Loucy (cell line): Measurements from ENCODE around the gene CLTCL1.

Experiments used
- H2AFZ ChIP-seq: fragments of 200-600 bp; sonication (generic); 2 replicates; pipeline ENCODE4 v1.6.0; 2016; ENCODE audit warnings: antibody characterized with exemption, mild to moderate bottlenecking, low read length, moderate library complexity
- H3F3A ChIP-seq: fragments of 200-600 bp; 2 replicates; pipeline ENCODE4 v1.6.0; 2016; ENCODE audit warnings: antibody characterized with exemption, low read depth, mild to moderate bottlenecking
- H3K27me3 ChIP-seq: fragments of 200-600 bp; sonication (generic); 2 replicates; pipeline ENCODE4 v1.6.1; 2014; ENCODE audit warnings: low read length, mild to moderate bottlenecking; ENCODE audit not compliant: insufficient read depth, poor library complexity, severe bottlenecking
- H3K36me3 ChIP-seq: fragments of 200-600 bp; sonication (generic); 2 replicates; pipeline ENCODE4 v1.6.1; 2016; ENCODE audit warnings: low read length; ENCODE audit not compliant: insufficient read depth
- H3K4me1 ChIP-seq: fragments of 200-600 bp; sonication (generic); 2 replicates; pipeline ENCODE4 v1.5.1; 2014; ENCODE audit warnings: low read length, mild to moderate bottlenecking; ENCODE audit not compliant: insufficient read depth, poor library complexity, severe bottlenecking
- H3K4me2 ChIP-seq: fragments of 200-600 bp; sonication (generic); 2 replicates; pipeline ENCODE4 v1.6.0; 2014; ENCODE audit warnings: antibody characterized with exemption, low read length, low read depth, mild to moderate bottlenecking; ENCODE audit not compliant: poor library complexity, severe bottlenecking
- H3K4me3 ChIP-seq: fragments of 200-600 bp; sonication (generic); 2 replicates; pipeline ENCODE4 v1.5.1; 2014; ENCODE audit warnings: low read length, mild to moderate bottlenecking, mixed read lengths; ENCODE audit not compliant: poor library complexity, severe bottlenecking
- H3K79me2 ChIP-seq: fragments of 200-600 bp; sonication (generic); 2 replicates; pipeline ENCODE4 v1.6.1; 2014; ENCODE audit warnings: low read length; ENCODE audit not compliant: insufficient read depth
- H3K9ac ChIP-seq: fragments of 200-600 bp; sonication (generic); 2 replicates; pipeline ENCODE4 v1.6.0; 2014; ENCODE audit warnings: mild to moderate bottlenecking, low read depth, low read length, moderate library complexity; ENCODE audit not compliant: poor library complexity, severe bottlenecking
- H3K9me2 ChIP-seq: fragments of 200-600 bp; sonication (generic); replicated peaks from 2 replicates; pipeline ENCODE4 v1.6.1; 2016; ENCODE audit warnings: low read depth, low read length, mixed read lengths
- H3K9me3 ChIP-seq: fragments of 200-600 bp; sonication (generic); 2 replicates; pipeline ENCODE4 v1.6.1; 2014; ENCODE audit warnings: mild to moderate bottlenecking, antibody characterized with exemption, low read length, low read depth; ENCODE audit not compliant: insufficient read depth
- H4K20me1 ChIP-seq: fragments of 200-600 bp; sonication (generic); 2 replicates; pipeline ENCODE4 v1.6.0; 2014; ENCODE audit warnings: antibody characterized with exemption, low read length, mild to moderate bottlenecking; ENCODE audit not compliant: insufficient read depth, poor library complexity, severe bottlenecking
- EZH2phosphoT487 ChIP-seq: fragments of 200-600 bp; IDR thresholded peaks from 2 replicates; pipeline ENCODE4 v1.6.1; 2018; ENCODE audit warnings: antibody characterized with exemption, mild to moderate bottlenecking, moderate library complexity, borderline replicate concordance
- TF ChIP-seq, protein P1 (sequence below): fragments of 200-600 bp; sonication (generic); conservative IDR thresholded peaks from 2 replicates; pipeline ENCODE4 v1.5.1; 2014; ENCODE audit warnings: mild to moderate bottlenecking, antibody characterized with exemption, low read length

CLTCL1 gene

GRCh38 chr22:19133561-19133960, 158.0 kb downstream of the CLTCL1 start:
- H4K20me1 ChIP-seq = no peaks in the 10 kb centered on the region
- no peak overlapping the region for H3K4me3 ChIP-seq
- no peaks in the 10 kb centered on the region for H3K27me3 ChIP-seq
- H3K9me2 ChIP-seq = no peaks in the 10 kb centered on the region
- no peak overlapping the region for H3K4me2 ChIP-seq
- H3K9me3 ChIP-seq = no peaks in the 10 kb centered on the region
- H3K9ac ChIP-seq = no peak overlapping the region
- no peak overlapping the region for H2AFZ ChIP-seq
- H3K79me2 ChIP-seq = no peaks in the 10 kb centered on the region
- TF ChIP-seq EZH2phosphoT487 = no peak
- TF ChIP-seq, protein P1, sequence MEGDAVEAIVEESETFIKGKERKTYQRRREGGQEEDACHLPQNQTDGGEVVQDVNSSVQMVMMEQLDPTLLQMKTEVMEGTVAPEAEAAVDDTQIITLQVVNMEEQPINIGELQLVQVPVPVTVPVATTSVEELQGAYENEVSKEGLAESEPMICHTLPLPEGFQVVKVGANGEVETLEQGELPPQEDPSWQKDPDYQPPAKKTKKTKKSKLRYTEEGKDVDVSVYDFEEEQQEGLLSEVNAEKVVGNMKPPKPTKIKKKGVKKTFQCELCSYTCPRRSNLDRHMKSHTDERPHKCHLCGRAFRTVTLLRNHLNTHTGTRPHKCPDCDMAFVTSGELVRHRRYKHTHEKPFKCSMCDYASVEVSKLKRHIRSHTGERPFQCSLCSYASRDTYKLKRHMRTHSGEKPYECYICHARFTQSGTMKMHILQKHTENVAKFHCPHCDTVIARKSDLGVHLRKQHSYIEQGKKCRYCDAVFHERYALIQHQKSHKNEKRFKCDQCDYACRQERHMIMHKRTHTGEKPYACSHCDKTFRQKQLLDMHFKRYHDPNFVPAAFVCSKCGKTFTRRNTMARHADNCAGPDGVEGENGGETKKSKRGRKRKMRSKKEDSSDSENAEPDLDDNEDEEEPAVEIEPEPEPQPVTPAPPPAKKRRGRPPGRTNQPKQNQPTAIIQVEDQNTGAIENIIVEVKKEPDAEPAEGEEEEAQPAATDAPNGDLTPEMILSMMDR = no peak
- no peaks in the 10 kb centered on the region for H3F3A ChIP-seq
- H3K4me1 ChIP-seq = no peaks in the 10 kb centered on the region
- H3K36me3 ChIP-seq = peaks cover 6% of the 10 kb centered on the region; the same call in 1 of the 2 replicates

DNA sequence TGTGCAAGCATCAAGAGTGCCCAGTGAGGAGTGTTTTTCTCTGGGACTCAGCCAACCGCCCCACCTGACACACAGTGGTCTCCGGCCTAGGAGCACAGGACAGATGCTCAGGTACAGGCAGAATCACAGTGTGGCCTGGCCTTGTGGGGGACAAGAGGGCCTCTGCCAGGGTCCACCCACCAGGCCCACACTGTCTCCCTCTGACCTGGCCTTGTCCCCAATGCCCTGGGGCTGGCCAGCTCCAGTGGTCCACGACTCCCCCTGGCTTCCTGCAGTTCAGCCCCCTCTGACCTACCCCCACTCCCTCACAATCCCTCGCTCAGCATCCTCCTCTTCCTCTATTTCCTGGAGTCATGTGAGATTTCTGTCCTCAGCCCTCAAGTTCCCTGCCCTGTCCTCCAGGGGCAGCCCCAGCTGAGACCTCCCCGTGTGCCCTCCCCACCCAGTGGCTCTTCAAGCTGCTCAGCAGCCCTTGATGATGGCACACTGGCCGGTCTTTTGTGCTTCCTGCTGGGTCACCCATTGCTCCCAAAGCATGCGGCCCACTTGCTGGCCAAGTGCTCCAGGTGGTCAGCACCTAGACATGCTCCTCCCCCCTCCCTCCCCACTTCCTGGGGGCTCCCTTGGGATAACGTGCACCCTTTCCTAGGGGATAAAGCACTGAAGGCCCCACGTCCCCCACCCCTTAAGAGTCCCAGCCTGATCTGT, 158.7 kb downstream of the CLTCL1 start:
- Histone ChIP-seq H3K9me2 (no peaks in the 10 kb centered on the region), H2AFZ (no peak overlapping the region), H3K9me3 (no peaks in the 10 kb centered on the region), H3K4me1 (no peaks in the 10 kb centered on the region), H3K36me3 (peaks cover 6% of the 10 kb centered on the region; the same call in 1 of the 2 replicates), H3K27me3 (no peaks in the 10 kb centered on the region), H4K20me1 (no peaks in the 10 kb centered on the region), H3K79me2 (no peaks in the 10 kb centered on the region), H3F3A (no peaks in the 10 kb centered on the region), H3K9ac (no peak overlapping the region), H3K4me3 (no peak overlapping the region), H3K4me2 (no peak overlapping the region)
- no peak for TF ChIP-seq EZH2phosphoT487
- TF ChIP-seq, protein P1 = no peak

GRCh38 chr22:19132153-19132552, 159.4 kb downstream of the CLTCL1 start:
- Histone ChIP-seq H4K20me1 (no peaks in the 10 kb centered on the region), H3K9ac (no peak overlapping the region), H3F3A (no peaks in the 10 kb centered on the region), H3K4me2 (no peak overlapping the region), H3K4me1 (no peaks in the 10 kb centered on the region), H3K9me2 (no peaks in the 10 kb centered on the region), H3K9me3 (no peaks in the 10 kb centered on the region), H2AFZ (no peak overlapping the region), H3K79me2 (no peaks in the 10 kb centered on the region), H3K27me3 (no peaks in the 10 kb centered on the region), H3K36me3 (peaks cover 6% of the 10 kb centered on the region; the same call in 1 of the 2 replicates), H3K4me3 (no peak overlapping the region)
- TF ChIP-seq, protein P1 = no peak
- TF ChIP-seq EZH2phosphoT487 = no peak
